GM19438 (cell line): ENCODE results near the gene FSTL4.

Source experiments
- ATAC-seq: cut with Tn5 transposase; IDR thresholded peaks from one replicate; pipeline ENCODE4 v1.9.1; 2021; ENCODE audit warnings: low read depth; ENCODE audit not compliant: unreplicated experiment

The FSTL4 gene

DNA sequence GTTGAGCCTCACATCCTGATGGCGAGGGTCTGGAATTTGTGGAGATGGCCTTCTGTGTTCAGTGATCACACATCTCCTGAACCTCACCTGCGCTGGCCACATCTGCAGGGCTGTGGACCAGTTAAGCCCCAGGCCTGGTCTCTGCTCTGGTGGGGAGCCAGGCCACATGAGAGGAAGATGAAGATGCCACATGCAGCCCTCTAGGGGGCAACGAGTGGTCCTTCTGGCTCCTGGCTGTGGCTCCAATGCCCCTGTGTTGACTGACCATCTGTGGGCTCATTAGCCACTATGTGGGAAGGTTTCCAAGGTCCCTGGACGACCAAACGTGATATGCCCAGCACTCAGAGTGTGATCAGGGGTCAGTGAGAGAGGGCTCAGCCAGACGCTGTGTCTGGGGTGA is 357.5 kb downstream of the FSTL4 start:
- no peak for ATAC-seq

GRCh38 chr5:133253671-133254070 is 358.7 kb downstream of the FSTL4 start:
- ATAC-seq: no peak

- ATAC-seq: no peak
Measured at GRCh38 chr5:133253070-133253469, 359.3 kb downstream of the FSTL4 start.

DNA sequence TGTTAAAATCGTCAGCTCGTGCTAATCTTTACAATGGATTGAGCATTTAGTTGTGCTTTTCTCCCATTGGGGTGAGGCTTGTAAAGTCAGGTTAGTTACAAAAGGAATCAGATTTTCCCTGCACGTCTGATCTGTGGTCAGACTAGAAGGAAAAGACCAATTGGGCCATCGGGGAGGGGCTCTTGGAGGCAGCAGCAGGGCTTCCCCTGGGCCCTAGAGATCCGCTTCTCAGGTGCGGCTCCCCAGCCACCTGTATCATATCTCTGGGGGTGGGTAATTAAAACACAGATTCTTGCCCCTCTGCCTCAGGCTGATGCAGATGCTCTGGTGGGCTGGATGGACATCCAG is 360.2 kb downstream of the FSTL4 start:
- no peak for ATAC-seq

DNA sequence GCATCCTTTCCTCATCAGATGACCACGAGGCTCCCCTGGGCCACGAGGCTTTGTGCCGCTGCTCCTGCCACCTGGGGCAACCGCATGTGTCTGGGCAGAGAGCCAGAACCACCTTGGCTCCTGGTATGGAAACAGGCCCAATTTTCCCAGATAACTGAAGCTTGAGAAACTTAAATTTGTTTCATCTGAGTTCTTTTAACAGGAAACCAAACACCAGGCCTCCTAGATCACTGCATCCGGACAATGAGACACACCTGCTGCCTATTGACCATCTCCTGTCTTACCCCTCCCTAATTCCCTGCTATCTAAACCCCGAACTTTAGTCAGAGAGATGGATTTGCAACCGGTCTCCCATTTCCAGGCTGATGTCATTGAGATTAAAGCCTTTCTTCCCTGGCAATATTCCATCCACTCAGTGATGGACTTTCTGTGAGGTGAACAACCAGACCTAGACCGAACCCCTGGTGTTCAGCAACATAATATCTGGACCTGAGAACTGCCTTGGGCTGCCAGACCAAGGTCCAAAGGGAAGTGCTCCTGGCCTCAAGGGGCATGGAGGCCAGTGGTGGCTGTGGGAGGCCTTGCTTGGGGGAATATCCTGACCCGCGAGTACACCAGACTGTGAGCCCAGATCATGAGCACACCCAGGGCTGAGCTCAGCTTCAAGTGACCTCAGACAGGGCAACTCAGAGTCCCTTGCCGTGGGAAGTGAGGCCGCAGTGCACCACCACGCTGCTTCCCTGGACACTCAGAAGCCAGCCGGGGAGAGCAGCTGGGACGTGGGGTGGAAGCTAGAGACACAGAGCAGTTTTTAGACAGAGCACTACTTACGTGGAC is 360.8 kb downstream of the FSTL4 start:
- ATAC-seq: no peak

- no peak for ATAC-seq
Measured at GRCh38 chr5:133250527-133250926, 361.8 kb downstream of the FSTL4 start.

- ATAC-seq: no peak
Measured at GRCh38 chr5:133249593-133249992, 362.7 kb downstream of the FSTL4 start.

GRCh38 chr5:133247881-133248624 is 364.3 kb downstream of the FSTL4 start:
- no peak for ATAC-seq

- no peak for ATAC-seq
Measured at GRCh38 chr5:133247151-133247709, 365.1 kb downstream of the FSTL4 start.

DNA sequence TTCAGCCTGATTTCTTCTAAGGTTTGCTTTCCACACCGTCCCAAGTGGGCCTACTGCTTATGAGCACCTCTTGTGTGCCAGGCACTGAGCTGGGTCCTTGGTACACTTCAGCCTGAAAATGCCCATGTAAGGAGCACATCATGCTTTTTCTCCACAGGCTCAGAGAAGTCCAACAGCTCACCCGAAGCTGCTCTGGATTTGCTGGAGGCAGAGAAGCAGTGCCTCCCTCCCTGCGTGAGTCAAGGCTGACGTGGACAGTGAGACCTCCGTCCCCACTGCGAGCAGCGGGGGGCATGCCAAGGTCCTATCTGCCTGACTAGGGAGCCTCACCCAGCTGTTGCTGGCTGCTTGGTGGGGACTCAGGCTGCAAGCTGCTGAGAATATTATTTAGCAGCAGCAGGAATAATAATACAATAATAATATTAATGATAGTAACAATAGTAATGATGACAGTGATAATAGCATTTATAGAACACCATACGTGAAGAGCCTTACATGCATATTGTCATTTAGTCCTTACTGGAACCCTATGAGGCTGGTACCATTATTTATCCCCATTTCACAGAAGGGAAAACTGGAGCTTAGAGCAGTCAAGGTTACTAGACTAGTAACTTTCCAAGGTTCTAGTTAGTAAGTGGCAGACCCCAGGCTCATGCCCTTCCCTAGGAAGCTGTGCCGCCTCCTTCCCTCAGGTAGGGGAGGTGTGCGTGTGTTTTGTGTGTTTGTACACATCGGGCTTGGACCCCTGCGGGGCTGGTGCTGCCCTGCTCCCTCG is 365.8 kb downstream of the FSTL4 start:
- no peak for ATAC-seq

GRCh38 chr5:133246053-133246370 is 366.3 kb downstream of the FSTL4 start:
- ATAC-seq: no peak

DNA sequence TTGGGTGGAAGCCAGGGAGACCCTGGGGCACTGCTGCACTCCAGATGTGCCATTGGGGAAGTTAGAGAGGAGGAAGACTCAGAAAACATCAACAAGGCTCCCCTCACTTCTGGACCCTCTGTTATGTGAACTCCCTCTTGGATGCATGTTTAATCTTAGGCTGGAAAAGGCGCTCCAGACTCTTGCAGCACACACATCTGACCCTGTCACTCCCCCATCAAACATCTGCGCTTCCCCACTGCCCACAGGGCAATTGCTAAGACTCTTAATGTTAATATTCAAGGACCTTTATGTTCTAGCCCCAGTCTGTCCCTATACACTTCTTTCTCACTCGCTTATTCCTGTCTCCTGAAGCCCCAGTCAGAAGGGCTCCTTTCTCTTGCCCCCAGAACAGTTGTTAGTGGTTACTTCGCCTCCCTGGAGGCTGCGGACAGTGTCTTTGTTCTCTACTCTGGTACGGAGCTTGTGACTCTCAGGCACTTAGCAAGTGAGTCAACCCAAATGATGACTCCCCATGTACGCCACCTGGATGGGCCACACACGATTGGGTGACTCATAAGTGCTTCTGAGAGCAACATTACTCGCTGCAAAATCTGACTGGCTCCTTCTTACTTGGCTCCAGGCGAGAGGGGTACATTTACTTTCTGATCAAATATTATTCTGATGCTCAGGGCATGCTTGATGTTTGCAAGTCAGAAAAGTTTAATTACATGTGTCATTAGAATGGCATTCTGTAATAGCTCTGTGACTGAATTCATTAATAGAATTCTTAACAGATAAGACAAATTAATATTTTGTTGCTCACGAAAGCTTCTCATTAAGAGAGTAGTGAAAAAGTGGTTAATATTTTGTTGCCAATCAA is 366.9 kb downstream of the FSTL4 start:
- no peak for ATAC-seq

- ATAC-seq: peak; percentile 53
Measured at GRCh38 chr5:133244242-133244641, 368.1 kb downstream of the FSTL4 start.

DNA sequence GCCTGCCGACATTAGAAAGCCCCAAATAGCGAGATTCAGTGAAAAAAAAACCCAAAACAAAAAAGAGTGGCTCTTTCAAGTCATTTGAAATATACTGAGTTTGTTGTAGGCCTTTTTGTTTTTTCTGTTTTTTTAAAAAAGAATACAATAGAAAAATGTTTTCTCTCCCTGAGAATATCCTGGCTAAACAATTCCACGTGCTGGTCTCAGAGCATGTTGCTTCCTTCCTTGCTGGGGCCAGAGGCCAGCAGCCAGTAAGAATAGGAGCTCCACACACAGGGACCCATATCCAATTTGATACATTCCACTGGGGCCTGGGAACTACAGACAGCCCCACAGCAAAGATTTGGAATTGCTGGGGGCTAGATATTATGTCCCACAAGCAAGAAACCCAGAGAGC is 369.1 kb downstream of the FSTL4 start:
- no peak for ATAC-seq

DNA sequence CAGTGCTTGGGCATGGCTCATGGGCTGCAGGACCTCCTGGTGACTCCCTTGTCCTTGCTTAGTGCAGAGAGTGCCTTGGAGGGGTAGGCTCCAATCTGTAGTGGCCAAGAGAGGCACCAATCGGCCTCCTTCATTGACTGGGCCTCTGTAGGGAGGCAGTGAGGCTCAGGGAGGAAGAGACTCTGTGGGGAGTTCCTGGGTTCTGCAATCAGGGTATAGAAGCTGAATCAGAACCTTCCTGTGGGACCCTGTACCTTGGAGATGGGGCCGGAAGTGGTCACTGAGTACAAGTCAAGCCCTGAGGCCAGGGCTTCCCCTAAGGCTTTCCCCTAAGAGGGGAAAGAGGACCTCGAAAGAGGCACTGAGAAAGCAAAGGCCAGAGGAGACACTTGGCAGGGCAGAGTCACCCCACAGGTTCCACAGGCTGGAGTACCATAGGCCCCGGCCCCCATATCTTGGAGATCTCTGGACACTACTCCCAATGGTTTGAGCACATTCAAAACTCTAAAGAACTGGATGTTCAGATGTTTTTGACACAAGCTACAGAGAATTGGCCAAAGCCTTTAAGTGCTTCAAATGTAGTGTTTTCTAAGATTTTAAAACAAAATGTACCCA is 370.0 kb downstream of the FSTL4 start:
- no peak for ATAC-seq

DNA sequence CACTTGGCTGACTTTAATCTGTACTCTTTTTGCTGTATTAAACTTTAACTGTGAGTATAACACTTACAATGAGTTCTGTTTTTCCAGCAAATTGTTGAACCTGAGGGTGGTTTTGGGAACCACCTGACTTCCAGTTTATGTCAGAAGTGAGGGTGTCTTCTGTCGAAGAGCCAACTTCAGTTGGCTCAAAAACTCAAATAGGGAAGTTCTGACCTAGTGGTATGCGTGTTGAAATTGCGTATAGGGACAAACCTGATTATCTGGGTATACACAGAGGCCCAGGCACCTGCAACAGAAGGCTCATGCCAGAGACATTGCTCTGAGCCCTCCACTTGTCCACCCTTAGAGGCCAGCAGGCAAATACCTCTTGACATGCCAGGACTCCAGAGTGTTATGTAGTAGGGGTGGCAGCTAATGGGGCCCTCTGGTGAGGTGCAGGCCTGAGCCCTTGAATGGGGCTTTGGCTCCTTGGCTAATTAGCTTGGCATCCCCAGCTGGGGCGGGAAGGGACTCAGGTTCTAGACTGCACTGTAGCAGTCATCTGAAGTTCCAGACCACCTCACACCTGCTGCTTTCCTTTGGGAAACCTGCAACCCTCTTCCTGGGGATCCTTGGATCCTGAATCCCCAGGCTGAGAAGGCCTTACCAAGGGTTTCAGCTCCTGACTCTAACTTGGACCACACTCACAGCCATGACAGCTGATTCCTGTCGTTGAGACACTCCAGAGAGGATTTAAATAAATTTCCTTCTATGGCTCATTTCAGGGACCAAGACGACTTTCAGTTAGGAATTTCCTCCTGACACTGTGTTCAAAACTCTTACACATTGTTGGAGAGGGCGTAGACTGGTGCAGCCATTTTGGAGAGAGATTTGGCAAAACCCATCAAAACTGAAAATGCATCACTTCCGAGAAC is 370.9 kb downstream of the FSTL4 start:
- ATAC-seq: no peak

GRCh38 chr5:133240425-133241091 is 371.8 kb downstream of the FSTL4 start:
- ATAC-seq: peak; percentile 43
